IMR-90 (cell line): ENCODE results near the gene ACOX1.

Experiments used
- BHLHE40 ChIP-seq: fragments of 150-350 bp; IDR thresholded peaks from 2 replicates; pipeline ENCODE4 v1.6.1; 2016; ENCODE audit warnings: mild to moderate bottlenecking, low read depth, low read length
- CEBPB ChIP-seq: IDR thresholded peaks from 2 replicates; pipeline ENCODE4 v1.6.1; 2012; ENCODE audit warnings: low read depth, low read length, improper control_type of control experiment
- CTCF ChIP-seq: conservative IDR thresholded peaks from 2 replicates; pipeline ENCODE4 v1.5.1; 2012; ENCODE audit warnings: mild to moderate bottlenecking, low read depth, low read length, improper control_type of control experiment
- ELK1 ChIP-seq: fragments of 150-350 bp; IDR thresholded peaks from 2 replicates; pipeline ENCODE4 v1.6.1; 2016; ENCODE audit warnings: low read depth, mild to moderate bottlenecking, low read length, moderate library complexity, borderline replicate concordance
- FOS ChIP-seq: fragments of 150-350 bp; IDR thresholded peaks from 2 replicates; pipeline ENCODE4 v1.6.1; 2016; ENCODE audit warnings: low read depth, low read length
- MAFK ChIP-seq: IDR thresholded peaks from 2 replicates; pipeline ENCODE4 v1.6.1; 2012; ENCODE audit warnings: low read depth, low read length, improper control_type of control experiment
- MXI1 ChIP-seq: IDR thresholded peaks from 2 replicates; pipeline ENCODE4 v1.6.1; 2012; ENCODE audit warnings: low read depth, mild to moderate bottlenecking, low read length, moderate library complexity, borderline replicate concordance
- NFE2L2 ChIP-seq: fragments of 150-350 bp; IDR thresholded peaks from 2 replicates; pipeline ENCODE4 v1.6.1; 2016; ENCODE audit warnings: low read depth, mild to moderate bottlenecking, low read length
- POLR2A ChIP-seq: IDR thresholded peaks from 2 replicates; pipeline ENCODE4 v1.6.1; 2012; ENCODE audit warnings: mild to moderate bottlenecking, low read depth, low read length
- RAD21 ChIP-seq: IDR thresholded peaks from 2 replicates; pipeline ENCODE4 v1.6.1; 2012; ENCODE audit warnings: low read length, improper control_type of control experiment
- RCOR1 ChIP-seq: IDR thresholded peaks from 2 replicates; pipeline ENCODE4 v1.6.1; 2012; ENCODE audit warnings: mild to moderate bottlenecking, low read length, improper control_type of control experiment; ENCODE audit not compliant: insufficient replicate concordance
- RFX5 ChIP-seq: IDR thresholded peaks from 2 replicates; pipeline ENCODE4 v1.8.0; 2012; ENCODE audit warnings: low read depth, mild to moderate bottlenecking, low read length, moderate library complexity
- SMC3 ChIP-seq: fragments of 150-350 bp; IDR thresholded peaks from 2 replicates; pipeline ENCODE4 v1.6.1; 2016; ENCODE audit warnings: low read depth, mild to moderate bottlenecking, antibody characterized with exemption, low read length, moderate library complexity
- USF2 ChIP-seq: fragments of 150-350 bp; IDR thresholded peaks from 2 replicates; pipeline ENCODE4 v1.6.1; 2017; ENCODE audit warnings: mild to moderate bottlenecking, antibody characterized with exemption, low read length, low read depth

GRCh38 chr17:76000016-76000754 lies 21.2 kb upstream of the ACOX1 start:
- TF ChIP-seq ELK1 = no peak
- no peak for TF ChIP-seq MXI1
- TF ChIP-seq CTCF = peak; percentile 66
- no peak for TF ChIP-seq POLR2A
- no peak for TF ChIP-seq NFE2L2
- no peak for TF ChIP-seq RFX5
- no peak for TF ChIP-seq MAFK
- no peak for TF ChIP-seq USF2
- no peak for TF ChIP-seq CEBPB
- TF ChIP-seq FOS = no peak
- peak; percentile 65 for TF ChIP-seq RAD21
- TF ChIP-seq RCOR1 = no peak
- peak; percentile 41; the same call in 1 of the 2 replicates for TF ChIP-seq SMC3
- no peak for TF ChIP-seq BHLHE40
